Muscle layer of colon (tissue), 2 donors: ENCODE measurements around the gene GAL3ST2.
"Not testable (repeated sequence)": the region's sequence is repeated elsewhere in the genome, so short reads cannot be mapped to it uniquely, and the experiment has no call there.

Source experiments
- H3K27ac ChIP-seq: one replicate; pipeline ENCODE4 v1.7.0; 2013; ENCODE audit warnings: low read depth, mild to moderate bottlenecking, low read length, moderate library complexity
- H3K27me3 ChIP-seq, 2 donors: one replicate each; pipeline ENCODE4 v1.7.0; 2013; ENCODE audit warnings: low read length in 2 of 2, mild to moderate bottlenecking in 2 of 2; ENCODE audit not compliant: insufficient read depth in 2 of 2, control insufficient read depth in 1 of 2
- H3K36me3 ChIP-seq: one replicate; pipeline ENCODE4 v1.7.0; 2013; ENCODE audit warnings: mild to moderate bottlenecking, low read length; ENCODE audit not compliant: insufficient read depth
- H3K4me1 ChIP-seq: one replicate; pipeline ENCODE4 v1.7.0; 2013; ENCODE audit warnings: mild to moderate bottlenecking, low read length; ENCODE audit not compliant: insufficient read depth
- H3K4me3 ChIP-seq, 2 donors: one replicate each; pipeline ENCODE4 v1.7.0; 2013; ENCODE audit warnings: low read length in 2 of 2, low read depth in 1 of 2, mild to moderate bottlenecking in 1 of 2, moderate library complexity in 1 of 2
- H3K9ac ChIP-seq: one replicate; pipeline ENCODE4 v1.7.0; 2013; ENCODE audit warnings: low read length
- H3K9me3 ChIP-seq: one replicate; pipeline ENCODE4 v1.7.0; 2013; ENCODE audit warnings: mild to moderate bottlenecking, low read length
- donor health status: abdominal sarcoma.
- donor health status: Adenocarcinoma of cecum.

The GAL3ST2 gene

GRCh38 chr2:241798631-241799521 is 22.3 kb downstream of the GAL3ST2 start:
- Histone ChIP-seq H3K27me3 (peaks cover 0 to 19% of the 10 kb centered on the region in 2 donors), H3K9me3 (no peaks in the 10 kb centered on the region), H3K4me1 (no peaks in the 10 kb centered on the region), H3K36me3 (no peaks in the 10 kb centered on the region), H3K27ac (no peak overlapping the region), H3K4me3 (no peak overlapping the region), H3K9ac (no peak overlapping the region)

- Histone ChIP-seq H3K27me3 (peaks cover 0 to 26% of the 10 kb centered on the region in 2 donors), H3K4me3 (no peak overlapping the region), H3K9ac (no peak overlapping the region), H3K9me3 (no peaks in the 10 kb centered on the region), H3K4me1 (peaks cover 7% of the 10 kb centered on the region), H3K27ac (no peak overlapping the region), H3K36me3 (no peaks in the 10 kb centered on the region)
Observed at GRCh38 chr2:241799522-241800197, 23.0 kb downstream of the GAL3ST2 start.

DNA sequence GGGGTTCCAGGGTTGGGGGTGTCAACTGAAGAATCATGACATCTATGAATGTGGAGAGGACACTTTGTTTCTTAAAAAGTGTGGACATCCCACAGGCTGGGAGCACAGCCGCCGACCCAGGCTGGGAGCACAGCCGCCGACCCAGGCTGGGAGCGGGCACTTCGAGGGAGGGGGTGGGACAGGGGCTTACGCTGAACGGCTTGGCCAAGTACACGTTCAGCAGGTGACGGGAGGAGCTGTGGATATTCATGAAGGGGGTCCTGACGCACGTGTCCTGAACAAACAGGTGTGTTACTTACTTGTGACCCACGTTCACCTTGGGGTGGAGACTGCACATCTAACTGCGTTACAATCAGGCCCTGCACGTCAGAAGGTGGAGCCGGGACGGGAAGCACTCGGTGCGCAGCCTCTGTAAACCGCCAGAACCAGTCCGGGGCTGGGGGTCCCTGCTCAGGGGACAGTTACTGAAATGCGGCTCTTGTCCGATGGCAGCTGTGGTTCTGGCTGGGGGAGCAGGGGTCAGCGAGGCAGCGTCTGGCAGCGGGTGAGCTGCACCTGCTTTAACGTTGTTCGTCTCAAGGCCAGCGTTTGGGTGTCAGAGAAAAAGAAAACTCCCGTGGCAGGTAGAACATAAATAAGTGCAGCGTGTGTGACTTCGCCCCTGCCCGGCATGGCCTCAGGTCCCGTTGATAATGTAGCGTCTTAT is 23.7 kb downstream of the GAL3ST2 start:
- Histone ChIP-seq H3K27me3 (peaks cover 0 to 29% of the 10 kb centered on the region in 2 donors), H3K4me1 (peaks cover 10% of the 10 kb centered on the region)
- H3K9ac ChIP-seq, H3K4me3 ChIP-seq, H3K27ac ChIP-seq, H3K36me3 ChIP-seq, H3K9me3 ChIP-seq: not testable (repeated sequence)

DNA sequence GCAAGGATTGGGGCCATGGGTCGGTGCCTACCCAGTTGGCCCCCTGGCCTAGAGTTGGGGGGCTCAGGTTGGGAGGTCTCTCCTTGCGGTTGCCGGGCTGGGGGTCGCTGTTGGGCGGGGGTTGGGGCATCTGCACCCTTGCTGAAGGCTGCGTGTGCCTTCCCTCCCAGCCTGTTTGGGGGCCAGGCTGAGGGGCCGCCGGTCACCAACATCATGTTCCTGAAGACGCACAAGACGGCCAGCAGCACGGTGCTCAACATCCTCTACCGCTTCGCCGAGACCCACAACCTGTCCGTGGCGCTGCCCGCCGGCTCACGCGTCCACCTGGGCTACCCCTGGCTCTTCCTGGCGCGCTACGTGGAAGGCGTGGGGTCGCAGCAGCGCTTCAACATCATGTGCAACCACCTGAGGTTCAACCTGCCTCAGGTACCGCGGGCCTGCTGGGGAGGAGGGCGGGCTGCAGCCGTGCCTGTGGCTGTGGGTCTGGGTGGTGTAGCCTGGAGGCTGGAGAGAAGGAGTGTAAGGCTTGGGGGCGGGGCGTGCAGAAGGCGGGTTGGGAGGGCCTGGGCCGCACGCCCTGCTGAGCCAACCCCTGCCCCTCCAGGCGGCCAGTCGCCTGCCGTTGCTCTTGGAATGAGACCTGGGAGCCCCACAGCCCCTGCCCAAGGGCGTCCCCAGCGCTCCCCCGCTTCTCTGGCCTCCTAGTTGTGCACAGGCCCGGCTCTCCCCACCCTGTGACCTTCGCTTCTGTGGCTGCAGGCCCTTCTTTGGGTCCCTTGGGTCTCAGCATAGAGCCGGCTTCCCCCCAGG is 25.2 kb downstream of the GAL3ST2 start:
- Histone ChIP-seq H3K36me3 (no peaks in the 10 kb centered on the region), H3K27me3 (peaks cover 0 to 29% of the 10 kb centered on the region in 2 donors), H3K4me1 (peaks cover 10% of the 10 kb centered on the region), H3K4me3 (no peak overlapping the region), H3K9ac (no peak overlapping the region), H3K9me3 (no peaks in the 10 kb centered on the region), H3K27ac (no peak overlapping the region)

GRCh38 chr2:241802421-241803318 is 26.0 kb downstream of the GAL3ST2 start:
- Histone ChIP-seq H3K4me3 (peak overlapping the region in 1 of 2 donors; percentile 13), H3K27ac (no peak overlapping the region), H3K9ac (no peak overlapping the region), H3K4me1 (peaks cover 10% of the 10 kb centered on the region), H3K36me3 (no peaks in the 10 kb centered on the region), H3K27me3 (peaks cover 0 to 29% of the 10 kb centered on the region in 2 donors), H3K9me3 (no peaks in the 10 kb centered on the region)

GRCh38 chr2:241803387-241804325 is 27.0 kb downstream of the GAL3ST2 start:
- no peaks in the 10 kb centered on the region for H3K36me3 ChIP-seq
- no peak overlapping the region for H3K9ac ChIP-seq
- H3K27ac ChIP-seq, result no peak overlapping the region
- peaks cover 0 to 25% of the 10 kb centered on the region in 2 donors for H3K27me3 ChIP-seq
- H3K9me3 ChIP-seq, result no peaks in the 10 kb centered on the region
- H3K4me3 ChIP-seq, result peak overlapping the region; percentile 32 to 43
- H3K4me1 ChIP-seq, result peaks cover 10% of the 10 kb centered on the region

- Histone ChIP-seq H3K9me3 (no peaks in the 10 kb centered on the region), H3K4me1 (peaks cover 10% of the 10 kb centered on the region), H3K27me3 (peaks cover 0 to 25% of the 10 kb centered on the region in 2 donors), H3K36me3 (no peaks in the 10 kb centered on the region), H3K4me3 (peak overlapping the region in 1 of 2 donors; percentile 32), H3K27ac (no peak overlapping the region), H3K9ac (no peak overlapping the region)
Observed at GRCh38 chr2:241804326-241805229, 28.0 kb downstream of the GAL3ST2 start.

- not testable (repeated sequence) for H3K4me3 ChIP-seq
Observed at GRCh38 chr2:241806217-241806616, 29.6 kb downstream of the GAL3ST2 start.

More at GRCh38 chr2:241806217-241806616, 29.6 kb downstream of the GAL3ST2 start:
- peaks cover 0 to 25% of the 10 kb centered on the region in 2 donors for H3K27me3 ChIP-seq
- H3K36me3 ChIP-seq, H3K9me3 ChIP-seq, H3K9ac ChIP-seq, H3K27ac ChIP-seq: not testable (repeated sequence)
- peaks cover 10% of the 10 kb centered on the region for H3K4me1 ChIP-seq
